ENCODE data around the gene CCDC97. TPM values are rescaled to one million over a fixed set of nuclear protein-coding genes. Genes with fewer than 3 reads are reported as not detected.
A peak's percentile ranks its signal among the peaks of the same experiment; 100 is the strongest.

The CCDC97 gene
- total RNA-seq, 1 experiment from 2014 or later, result 25.5 TPM

- Histone ChIP-seq H3K9me3 (ENCODE audit: control insufficient read depth, insufficient read depth, low read depth, low read length) (no peaks in the 10 kb centered on the region), H3K4me3 (ENCODE audit: low read depth in 2 of 2, low read length in 2 of 2) (peak overlapping the region in 1 of 2 experiments; percentile 75; a peak in 2 of 4 replicates), H3K27ac (ENCODE audit: low read length) (peak overlapping the region; percentile 89), H3K27me3 (ENCODE audit: control insufficient read depth, insufficient read depth, low read length) (no peaks in the 10 kb centered on the region), H3K4me1 (ENCODE audit: control insufficient read depth, insufficient read depth, low read length) (peaks cover 15% of the 10 kb centered on the region), H3K36me3 (ENCODE audit: control insufficient read depth, insufficient read depth, low read length) (peaks cover 6% of the 10 kb centered on the region; the same call in 1 of the 2 replicates)
- no TSS peak for BruUV-seq (replicated peaks)
- in situ Hi-C loops (cut with HindIII; ENCODE audit: low pct_unique_long_range_greater_than_20kb, low sequenced_read_pairs), result no loop called here
- intact Hi-C loops (cut with micrococcal nuclease; ENCODE audit: unreplicated experiment), result no loop called here
- POLR2A ChIA-PET, result interaction anchor here (1.1 kb wide), 1 partner anchor 55 kb away, joined by 3 read pairs; the partner anchor contains the start of gene B9D2
- ATAC-seq (peak; percentile 75), DNase-seq (ENCODE audit: low read depth, low spot score) (peak; percentile 68)
- TF ChIP-seq POLR2AphosphoS5 (IDR thresholded peaks at IDR 0.05; ENCODE audit: low read depth, low read length), result peak; percentile 66; the same call in 1 of the 2 replicates
- TF ChIP-seq REST (IDR thresholded peaks at IDR 0.05; ENCODE audit: insufficient read depth in 1 of 2, low read depth in 2 of 2, low read length in 1 of 2), result no peak
- TF ChIP-seq SIN3A (IDR thresholded peaks at IDR 0.05; ENCODE audit: borderline replicate concordance, insufficient read depth, low read depth, low read length), result no peak
- peak; percentile 93 for TF ChIP-seq CTCF (IDR thresholded peaks at IDR 0.05)
- TF ChIP-seq TCF7L2 (IDR thresholded peaks at IDR 0.05; ENCODE audit: low read depth, low read length), result no peak
- CTCF ChIA-PET, result interaction anchor here (1.0 kb wide), 1 partner anchor 45 kb away, joined by 3 read pairs; no protein-coding TSS in a partner anchor
Observed at GRCh38 chr19:41308450-41309179, 1.4 kb upstream of the CCDC97 start.

GRCh38 chr19:41309180-41310032 is 566 bp upstream of the CCDC97 start:
- Histone ChIP-seq H3K4me3 (ENCODE audit: low read depth in 2 of 2, low read length in 2 of 2) (peak overlapping the region; percentile 63 to 75), H3K27ac (ENCODE audit: low read length) (peak overlapping the region; percentile 89), H3K36me3 (ENCODE audit: control insufficient read depth, insufficient read depth, low read length) (peaks cover 2% of the 10 kb centered on the region; the same call in 1 of the 2 replicates), H3K4me1 (ENCODE audit: control insufficient read depth, insufficient read depth, low read length) (peaks cover 15% of the 10 kb centered on the region), H3K9me3 (ENCODE audit: control insufficient read depth, insufficient read depth, low read depth, low read length) (no peaks in the 10 kb centered on the region), H3K27me3 (ENCODE audit: control insufficient read depth, insufficient read depth, low read length) (no peaks in the 10 kb centered on the region)
- in situ Hi-C loops (cut with HindIII; ENCODE audit: low pct_unique_long_range_greater_than_20kb, low sequenced_read_pairs), result no loop called here
- ATAC-seq (peak; percentile 35), DNase-seq (ENCODE audit: low read depth, low spot score) (no peak)
- TF ChIP-seq REST (IDR thresholded peaks at IDR 0.05; ENCODE audit: insufficient read depth in 1 of 2, low read depth in 2 of 2, low read length in 1 of 2), result peak in 1 of 2 experiments; percentile 56; a peak in 1 of 4 replicates
- TF ChIP-seq SIN3A (IDR thresholded peaks at IDR 0.05; ENCODE audit: borderline replicate concordance, insufficient read depth, low read depth, low read length), result no peak
- ChIA-PET POLR2A (interaction anchor here (1.1 kb wide), 1 partner anchor 54 kb away, joined by 3 read pairs; the partner anchor contains the start of gene B9D2), CTCF (interaction anchor here (1.0 kb wide), 1 partner anchor 46 kb away, joined by 3 read pairs; no protein-coding TSS in a partner anchor)
- TSS peak; percentile 91 for BruUV-seq (replicated peaks)
- intact Hi-C loops (cut with micrococcal nuclease; ENCODE audit: unreplicated experiment), result no loop called here
